Activated naive CD4-positive, alpha-beta T cell treated with anti-CD3 and anti-CD28 coated beads, Interleukin-2, amount 10 ng/mL, durations not matched to agents 7 days and 5 days (primary cell): ENCODE results near the gene PEX6.
"Not testable (repeated sequence)": the region's sequence is repeated elsewhere in the genome, so short reads cannot be mapped to it uniquely, and the experiment has no call there.

Source experiments
- CTCF ChIA-PET: fragments of 350-600 bp; sonication (Branson Sonifier 250); formaldehyde crosslinking; loops from one replicate; lab custom pipeline; 2021; ENCODE audit warnings: antibody characterized with exemption; lab: Charles Lee
- DNase-seq: peaks from one replicate; pipeline ENCODE4 v3.0.0-alpha.2; 2020
- H3K27ac Mint-ChIP-seq: one replicate; pipeline ENCODE4 v1.8.0; 2021; ENCODE audit warnings: mild to moderate bottlenecking, moderate library complexity, mixed read lengths
- H3K27me3 Mint-ChIP-seq: one replicate; pipeline ENCODE4 v1.8.0; 2021; ENCODE audit warnings: mild to moderate bottlenecking, mixed read lengths
- H3K36me3 Mint-ChIP-seq: one replicate; pipeline ENCODE4 v1.8.0; 2021; ENCODE audit warnings: mixed read lengths
- H3K4me1 Mint-ChIP-seq: one replicate; pipeline ENCODE4 v1.8.0; 2021; ENCODE audit warnings: mixed read lengths
- H3K4me3 Mint-ChIP-seq: one replicate; pipeline ENCODE4 v1.8.0; 2021; ENCODE audit warnings: mild to moderate bottlenecking, moderate library complexity, mixed read lengths
- H3K9me3 Mint-ChIP-seq: one replicate; pipeline ENCODE4 v1.8.0; 2021; ENCODE audit warnings: mixed read lengths

PEX6 gene

DNA sequence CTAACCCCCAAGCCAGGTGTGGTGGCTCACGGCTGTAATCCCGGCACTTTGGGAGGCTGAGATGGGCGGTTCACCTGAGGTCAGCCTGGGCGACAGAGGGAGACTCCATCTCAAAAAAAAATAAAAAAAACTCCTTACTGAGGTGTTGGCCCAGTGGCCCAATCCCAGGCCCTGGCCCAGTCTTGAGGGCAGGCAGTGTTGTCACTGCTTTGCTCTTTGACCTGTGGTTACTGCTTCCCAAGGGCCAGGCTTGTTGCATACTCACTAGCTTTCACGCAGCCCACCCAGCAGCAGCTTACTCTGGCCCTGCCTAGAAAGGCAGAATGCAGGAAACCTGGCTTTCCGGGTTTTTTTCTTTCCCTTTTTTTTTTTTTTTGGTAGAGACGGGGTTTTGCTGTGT is 36.5 kb downstream of the PEX6 start:
- H3K27ac Mint-ChIP-seq: no peak overlapping the region
- no peaks in the 10 kb centered on the region for H3K4me1 Mint-ChIP-seq
- H3K9me3 Mint-ChIP-seq: no peaks in the 10 kb centered on the region
- CTCF ChIA-PET: no interaction called here
- H3K4me3 Mint-ChIP-seq: no peak overlapping the region
- no peaks in the 10 kb centered on the region for H3K27me3 Mint-ChIP-seq
- peaks cover 27% of the 10 kb centered on the region for H3K36me3 Mint-ChIP-seq
- DNase-seq: no peak

DNA sequence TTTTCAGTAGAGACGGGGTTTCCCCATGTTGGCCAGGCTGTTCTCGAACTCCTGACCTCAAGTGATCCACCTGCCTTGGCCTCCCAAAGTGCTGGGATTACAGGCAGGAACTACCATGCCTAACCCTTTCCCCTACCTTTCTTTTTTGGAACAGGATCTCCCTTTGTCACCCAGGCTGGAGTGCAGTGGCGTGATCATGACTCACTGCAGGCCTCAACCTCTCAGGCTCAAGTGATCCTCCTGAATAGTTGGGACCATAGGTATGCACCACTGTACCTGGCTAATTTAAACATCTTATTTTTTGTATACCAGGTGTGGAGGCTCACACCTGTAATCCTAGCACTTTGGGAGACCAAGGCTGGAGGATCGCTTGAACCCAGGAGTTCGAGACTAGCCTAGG is 37.6 kb downstream of the PEX6 start:
- H3K27me3 Mint-ChIP-seq, H3K9me3 Mint-ChIP-seq, CTCF ChIA-PET, DNase-seq, H3K27ac Mint-ChIP-seq, H3K4me3 Mint-ChIP-seq, H3K4me1 Mint-ChIP-seq: not testable (repeated sequence)
- H3K36me3 Mint-ChIP-seq: peaks cover 35% of the 10 kb centered on the region

DNA sequence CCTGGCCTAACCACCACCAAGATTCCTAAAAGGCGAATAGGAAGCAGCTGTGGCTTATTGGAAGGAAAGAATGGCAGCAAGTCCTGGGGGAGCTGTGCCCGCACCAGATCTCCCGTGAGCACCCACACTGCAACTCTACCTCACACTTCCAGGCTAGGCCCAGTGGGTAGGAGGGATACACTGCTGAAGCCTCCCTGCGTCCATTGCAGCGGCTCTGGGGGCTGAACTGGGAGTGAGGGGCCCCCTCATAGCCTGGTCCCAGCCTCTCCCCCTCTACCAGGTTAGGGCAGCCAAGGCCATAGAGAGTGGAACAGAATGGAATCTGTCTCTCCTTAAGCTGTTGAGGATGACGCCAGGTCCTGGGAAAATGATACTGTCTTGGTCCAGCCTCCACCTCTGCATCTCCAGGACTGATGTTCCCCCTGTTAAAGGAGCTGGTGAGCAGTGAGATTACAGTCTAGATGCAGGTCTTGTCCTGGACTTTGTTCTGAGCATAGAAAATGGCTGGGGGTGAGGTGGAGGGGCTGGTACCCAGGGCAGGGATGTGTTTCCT is 38.4 kb downstream of the PEX6 start:
- H3K36me3 Mint-ChIP-seq: peaks cover 43% of the 10 kb centered on the region
- no peak overlapping the region for H3K4me3 Mint-ChIP-seq
- no peaks in the 10 kb centered on the region for H3K4me1 Mint-ChIP-seq
- no peaks in the 10 kb centered on the region for H3K27me3 Mint-ChIP-seq
- CTCF ChIA-PET: no interaction called here
- no peak for DNase-seq
- H3K9me3 Mint-ChIP-seq: no peaks in the 10 kb centered on the region
- peak overlapping the region; percentile 69 for H3K27ac Mint-ChIP-seq

DNA sequence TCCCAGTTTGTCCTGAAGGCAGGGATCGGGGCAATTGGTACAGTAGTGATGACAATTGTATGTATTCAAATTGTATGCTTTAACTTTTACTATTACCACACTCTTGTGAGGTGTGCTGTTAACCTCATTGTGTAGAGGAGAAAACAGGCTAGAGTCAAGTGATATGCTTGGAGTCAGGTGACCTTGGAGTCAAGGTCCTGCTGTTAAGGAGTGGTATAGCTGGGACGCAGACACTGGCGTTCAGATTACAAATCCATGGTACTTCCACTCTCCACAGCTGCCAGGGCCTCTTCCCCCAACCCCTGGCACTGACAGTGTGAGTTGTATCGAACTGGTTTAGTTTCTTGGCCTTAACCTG is 39.2 kb downstream of the PEX6 start:
- CTCF ChIA-PET: interaction anchor here (1.0 kb wide), 1 partner anchor 204 kb away, joined by 3 read pairs; no protein-coding TSS in a partner anchor
- H3K4me3 Mint-ChIP-seq: no peak overlapping the region
- H3K27me3 Mint-ChIP-seq: no peaks in the 10 kb centered on the region
- H3K27ac Mint-ChIP-seq: no peak overlapping the region
- no peak for DNase-seq
- no peaks in the 10 kb centered on the region for H3K4me1 Mint-ChIP-seq
- no peaks in the 10 kb centered on the region for H3K9me3 Mint-ChIP-seq
- H3K36me3 Mint-ChIP-seq: peaks cover 45% of the 10 kb centered on the region

DNA sequence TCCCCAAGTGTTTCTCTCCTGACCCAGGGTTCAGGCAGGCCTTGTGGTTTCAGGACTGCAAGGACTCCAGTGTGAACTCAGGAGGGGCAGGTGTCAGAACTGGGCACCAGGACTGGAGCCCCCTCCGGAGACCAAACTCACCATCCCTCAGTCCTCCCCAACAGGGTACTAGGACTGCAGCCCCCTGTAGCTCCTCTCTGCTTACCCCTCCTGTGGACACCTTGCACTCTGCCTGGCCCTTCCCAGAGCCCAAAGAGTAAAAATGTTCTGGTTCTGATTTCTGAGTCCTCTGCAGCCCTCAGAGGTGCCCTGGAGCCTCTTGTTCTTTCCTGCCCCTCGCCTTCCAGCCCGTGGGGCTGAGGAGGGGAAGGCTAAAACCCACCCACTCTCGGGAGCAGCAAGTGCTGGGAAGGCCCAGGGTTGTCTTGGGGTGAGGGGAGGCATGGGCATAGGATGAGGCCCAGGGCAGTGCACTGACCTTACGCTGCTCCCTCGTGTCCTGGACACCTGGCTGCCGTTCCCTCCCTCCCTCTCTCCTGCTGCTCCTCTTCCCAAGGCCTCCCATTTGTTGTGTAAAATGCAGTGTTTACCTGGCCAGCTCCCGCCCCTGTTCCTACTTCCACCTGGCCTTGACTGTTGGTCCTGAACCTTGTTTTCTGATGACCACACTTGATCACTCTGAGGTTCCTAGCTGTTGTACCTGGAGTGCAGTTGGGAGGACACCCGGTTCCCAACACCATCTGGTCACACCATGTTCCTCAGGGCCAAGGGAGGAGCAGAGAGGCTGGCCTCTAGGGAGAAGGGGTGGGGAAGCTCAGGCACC is 39.8 kb downstream of the PEX6 start:
- no peak overlapping the region for H3K4me3 Mint-ChIP-seq
- no peak for DNase-seq
- H3K27ac Mint-ChIP-seq: no peak overlapping the region
- no peaks in the 10 kb centered on the region for H3K9me3 Mint-ChIP-seq
- H3K27me3 Mint-ChIP-seq: no peaks in the 10 kb centered on the region
- no peaks in the 10 kb centered on the region for H3K4me1 Mint-ChIP-seq
- H3K36me3 Mint-ChIP-seq: peaks cover 44% of the 10 kb centered on the region
- CTCF ChIA-PET: interaction anchor here (1.0 kb wide), 1 partner anchor 205 kb away, joined by 3 read pairs; no protein-coding TSS in a partner anchor

DNA sequence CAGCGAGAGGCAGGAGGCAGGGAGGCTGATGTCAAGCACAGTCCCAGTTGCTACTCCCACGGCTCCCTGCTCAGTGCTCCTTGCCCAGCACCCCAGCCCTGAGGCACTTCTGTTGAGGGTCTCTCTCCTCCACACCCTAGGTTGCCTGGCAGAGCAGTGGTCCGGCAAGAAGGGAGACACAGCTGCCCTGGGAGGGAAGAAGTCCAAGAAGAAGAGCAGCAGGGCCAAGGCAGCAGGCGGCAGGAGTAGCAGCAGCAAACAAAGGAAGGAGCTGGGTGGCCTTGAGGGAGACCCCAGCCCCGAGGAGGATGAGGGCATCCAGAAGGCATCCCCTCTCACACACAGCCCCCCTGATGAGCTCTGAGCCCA is 40.6 kb downstream of the PEX6 start:
- Mint-ChIP-seq H3K27me3 (no peaks in the 10 kb centered on the region), H3K9me3 (no peaks in the 10 kb centered on the region), H3K27ac (no peak overlapping the region), H3K4me3 (no peak overlapping the region), H3K36me3 (peaks cover 44% of the 10 kb centered on the region), H3K4me1 (peaks cover under 1% of the 10 kb centered on the region)
- DNase-seq: no peak
- CTCF ChIA-PET: no interaction called here

DNA sequence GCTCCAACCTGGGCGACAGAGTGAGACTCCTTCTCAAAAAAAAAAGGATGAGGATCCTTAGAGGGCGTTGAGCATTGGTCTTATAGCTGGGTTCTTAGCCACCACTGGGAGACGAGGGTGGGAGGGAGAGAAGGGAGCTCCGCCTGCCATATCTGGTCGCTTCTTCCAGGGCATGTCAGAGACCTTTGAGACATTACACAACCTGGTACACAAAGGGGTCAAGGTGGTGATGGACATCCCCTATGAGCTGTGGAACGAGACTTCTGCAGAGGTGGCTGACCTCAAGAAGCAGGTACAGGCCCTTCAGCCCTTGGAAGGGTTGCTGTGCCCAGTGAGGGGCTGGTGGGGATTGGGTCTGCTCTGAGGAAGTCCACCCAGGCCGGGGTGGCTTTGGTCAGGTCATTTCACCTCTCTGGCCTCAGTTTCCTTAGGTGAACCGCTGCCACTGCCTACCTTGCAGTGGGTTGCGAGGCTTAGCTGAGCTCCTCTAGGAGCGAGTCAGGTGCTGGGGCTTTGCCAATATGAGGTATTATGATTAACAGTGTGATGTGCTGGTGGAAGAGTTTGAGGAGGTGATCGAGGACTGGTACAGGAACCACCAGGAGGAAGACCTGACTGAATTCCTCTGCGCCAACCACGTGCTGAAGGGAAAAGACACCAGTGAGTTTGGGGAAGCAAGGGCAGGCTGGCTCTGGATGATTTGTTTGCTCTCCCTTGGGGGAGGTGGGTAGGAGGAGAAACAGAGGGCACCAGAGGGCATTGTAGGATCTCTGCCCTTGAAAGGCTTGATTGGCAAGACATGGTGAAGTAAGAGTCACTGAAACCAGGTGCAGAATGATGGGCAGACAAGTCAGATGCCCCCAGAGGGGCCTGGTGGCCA is 41.2 kb downstream of the PEX6 start:
- H3K9me3 Mint-ChIP-seq: no peaks in the 10 kb centered on the region
- H3K27me3 Mint-ChIP-seq: no peaks in the 10 kb centered on the region
- no peak overlapping the region for H3K27ac Mint-ChIP-seq
- peaks cover 7% of the 10 kb centered on the region for H3K4me1 Mint-ChIP-seq
- CTCF ChIA-PET: no interaction called here
- no peak for DNase-seq
- no peak overlapping the region for H3K4me3 Mint-ChIP-seq
- peaks cover 48% of the 10 kb centered on the region for H3K36me3 Mint-ChIP-seq

DNA sequence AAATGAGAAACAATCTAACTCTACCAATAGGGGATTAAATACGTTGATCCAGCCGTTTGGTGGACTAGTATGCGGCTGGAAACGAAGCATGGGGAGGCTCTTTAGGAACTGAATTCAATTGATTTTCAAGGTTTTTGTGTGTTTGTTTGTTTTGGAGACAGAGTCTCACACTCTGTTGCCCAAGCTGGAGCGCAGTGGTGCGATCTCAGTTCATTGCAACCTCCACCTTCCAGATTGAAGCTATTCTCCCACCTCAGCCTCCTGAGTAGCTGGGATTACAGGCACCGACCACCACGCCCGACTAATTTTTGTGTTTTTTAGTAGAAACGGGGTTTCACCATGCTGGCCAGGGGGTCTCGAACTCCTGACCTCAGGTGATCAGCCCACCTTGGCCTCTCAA is 42.6 kb downstream of the PEX6 start:
- no peak for DNase-seq
- no peak overlapping the region for H3K27ac Mint-ChIP-seq
- no peaks in the 10 kb centered on the region for H3K9me3 Mint-ChIP-seq
- no peaks in the 10 kb centered on the region for H3K27me3 Mint-ChIP-seq
- peaks cover 56% of the 10 kb centered on the region for H3K36me3 Mint-ChIP-seq
- H3K4me3 Mint-ChIP-seq: no peak overlapping the region
- CTCF ChIA-PET: interaction anchor here (0.6 kb wide), 1 partner anchor 193 kb away, joined by 4 read pairs; no protein-coding TSS in a partner anchor
- H3K4me1 Mint-ChIP-seq: peaks cover 19% of the 10 kb centered on the region

DNA sequence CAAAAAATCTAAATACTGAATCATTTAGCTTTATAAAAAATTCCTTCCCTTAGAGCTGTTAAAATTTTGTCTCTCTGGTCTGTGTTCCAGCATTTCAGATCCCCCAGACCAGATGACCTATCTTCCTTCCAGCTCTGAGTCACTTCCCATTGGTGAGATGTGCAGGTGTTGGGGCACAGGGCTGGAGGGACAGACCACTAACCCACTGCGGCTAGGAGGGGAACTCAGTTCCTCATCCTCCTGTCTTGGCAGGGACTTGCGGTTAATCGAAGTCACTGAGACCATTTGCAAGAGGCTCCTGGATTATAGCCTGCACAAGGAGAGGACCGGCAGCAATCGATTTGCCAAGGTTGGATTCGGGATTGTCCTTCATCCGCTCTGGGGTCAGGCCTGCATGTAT is 43.7 kb downstream of the PEX6 start:
- Mint-ChIP-seq H3K4me1 (peaks cover 30% of the 10 kb centered on the region), H3K27me3 (no peaks in the 10 kb centered on the region), H3K27ac (no peak overlapping the region), H3K36me3 (peaks cover 60% of the 10 kb centered on the region), H3K9me3 (no peaks in the 10 kb centered on the region), H3K4me3 (no peak overlapping the region)
- no peak for DNase-seq
- CTCF ChIA-PET: interaction anchor here (0.7 kb wide), 1 partner anchor 209 kb away, joined by 3 read pairs; no protein-coding TSS in a partner anchor

DNA sequence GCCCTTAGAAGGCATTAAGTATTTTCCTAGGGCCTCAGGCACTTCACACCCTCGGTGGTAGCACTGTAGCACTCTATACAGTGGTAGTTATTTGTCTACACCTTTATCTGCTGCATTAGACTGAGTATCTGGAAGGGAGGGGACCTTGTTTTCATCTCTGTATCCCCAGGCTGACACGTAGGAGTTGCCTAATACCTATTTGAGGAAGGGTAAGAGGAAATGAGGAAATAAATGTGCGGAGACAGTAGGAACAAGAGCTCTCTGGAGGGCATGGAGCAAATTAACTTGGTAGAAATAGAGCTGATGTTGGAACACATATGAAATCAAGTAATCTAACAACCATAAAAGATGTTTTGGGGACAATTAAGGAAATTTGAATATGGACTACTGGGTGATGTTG is 45.8 kb downstream of the PEX6 start:
- Mint-ChIP-seq H3K9me3 (no peaks in the 10 kb centered on the region), H3K4me1 (peaks cover 38% of the 10 kb centered on the region), H3K27me3 (no peaks in the 10 kb centered on the region), H3K4me3 (no peak overlapping the region), H3K27ac (no peak overlapping the region), H3K36me3 (peaks cover 64% of the 10 kb centered on the region)
- DNase-seq: no peak
- CTCF ChIA-PET: no interaction called here

DNA sequence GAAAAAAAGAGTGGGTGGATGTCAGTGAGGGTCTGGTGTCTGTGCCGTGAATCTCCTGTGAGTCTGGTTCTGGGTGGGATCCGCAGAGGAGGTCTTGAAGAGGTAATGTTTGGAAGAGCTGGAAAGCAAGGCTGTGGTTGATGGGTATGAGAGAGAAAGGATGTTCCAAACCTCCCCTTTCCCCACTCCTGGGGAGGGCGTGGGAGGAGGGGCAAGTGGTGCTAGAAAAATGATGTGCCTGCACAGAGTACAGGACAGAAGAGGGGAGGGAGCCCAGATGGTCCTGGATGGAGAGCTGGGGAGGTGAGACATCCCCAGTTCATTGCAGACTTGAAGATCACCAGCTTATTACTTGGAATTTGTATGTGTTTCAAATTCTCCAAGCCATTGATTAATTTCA is 46.6 kb downstream of the PEX6 start:
- Mint-ChIP-seq H3K27me3 (no peaks in the 10 kb centered on the region), H3K4me3 (peak overlapping the region; percentile 55), H3K27ac (no peak overlapping the region), H3K9me3 (no peaks in the 10 kb centered on the region), H3K36me3 (peaks cover 57% of the 10 kb centered on the region), H3K4me1 (peaks cover 41% of the 10 kb centered on the region)
- DNase-seq: no peak
- CTCF ChIA-PET: interaction anchor here (0.7 kb wide), 1 partner anchor 589 kb away, joined by 3 read pairs; no protein-coding TSS in a partner anchor

DNA sequence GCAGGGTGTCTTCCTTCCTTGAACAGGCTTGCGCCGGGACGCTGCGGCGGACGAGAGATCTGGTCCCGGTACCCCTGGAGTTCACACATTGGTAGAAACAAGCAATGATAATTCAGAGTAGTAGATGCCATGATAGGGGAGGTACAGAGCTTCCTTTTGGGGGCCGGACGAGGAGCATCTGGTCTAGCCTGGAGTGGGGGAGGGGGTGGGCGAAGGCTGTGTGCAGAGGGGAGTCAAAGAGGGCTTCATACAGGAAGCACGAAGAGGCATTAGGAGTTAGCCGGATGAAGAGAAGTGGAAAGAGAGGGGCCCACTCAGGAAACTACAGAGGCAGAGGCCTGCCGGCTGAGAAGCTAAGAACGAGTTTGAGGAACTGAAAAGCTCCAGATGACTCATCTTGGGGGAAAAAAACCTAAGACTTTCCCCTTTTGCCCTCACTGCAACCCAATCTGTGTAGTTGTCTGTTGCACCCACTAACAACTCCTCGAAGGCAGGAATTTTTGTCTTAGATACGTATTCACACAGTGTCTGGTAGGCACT is 49.1 kb downstream of the PEX6 start:
- H3K4me1 Mint-ChIP-seq: peaks cover 41% of the 10 kb centered on the region
- peak overlapping the region; percentile 100 for H3K27ac Mint-ChIP-seq
- CTCF ChIA-PET: interaction anchor here (0.8 to 2.0 kb wide), 5 partner anchors 23 to 213 kb away, joined by 3 to 12 read pairs (median 4); partner anchors contain the start of gene PPP2R5D

DNA sequence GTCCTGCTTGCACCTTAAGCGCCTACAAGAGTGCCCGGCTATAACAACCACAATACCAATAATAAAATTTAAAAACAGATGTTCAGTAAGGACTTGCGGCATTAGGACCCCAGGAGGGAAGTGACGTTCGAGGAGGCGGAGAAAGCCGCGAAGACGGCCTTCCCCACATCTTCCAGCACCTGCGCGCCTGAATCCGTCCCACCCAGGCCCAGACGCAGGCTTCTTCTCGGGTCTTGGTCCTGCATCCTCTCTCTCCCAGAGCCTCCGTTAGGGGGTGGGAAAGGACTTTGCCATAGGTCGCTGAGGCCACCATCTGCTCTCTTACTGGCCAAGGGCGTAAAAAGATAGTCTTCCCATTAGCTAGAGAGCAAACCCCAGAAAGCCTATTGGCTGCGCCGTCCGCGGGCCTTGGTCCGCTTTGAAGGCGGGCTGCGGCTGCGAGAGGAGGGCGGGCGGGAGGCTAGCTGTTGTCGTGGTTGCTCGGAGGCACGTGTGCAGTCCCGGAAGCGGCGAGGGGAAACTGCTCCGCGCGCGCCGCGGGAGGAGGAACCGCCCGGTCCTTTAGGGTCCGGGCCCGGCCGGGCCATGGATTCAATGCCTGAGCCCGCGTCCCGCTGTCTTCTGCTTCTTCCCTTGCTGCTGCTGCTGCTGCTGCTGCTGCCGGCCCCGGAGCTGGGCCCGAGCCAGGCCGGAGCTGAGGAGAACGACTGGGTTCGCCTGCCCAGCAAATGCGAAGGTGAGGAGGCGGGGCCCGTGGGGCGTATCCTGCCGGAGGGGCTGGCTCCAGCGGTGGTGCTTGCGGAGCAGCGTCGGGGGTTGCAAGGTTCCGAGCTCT is 49.8 kb downstream of the PEX6 start, which contains the start of gene CNPY3:
Gene CNPY3 (plus strand): TSS at position 495 of the 835 bp plus-strand sequence. CDS start 91 bp downstream, at position 586.
- CTCF ChIA-PET: interaction anchor here (0.8 to 2.0 kb wide), 6 partner anchors 23 to 214 kb away, joined by 3 to 12 read pairs (median 4); no protein-coding TSS in a partner anchor
- peak; percentile 98 for DNase-seq
- Mint-ChIP-seq H3K36me3 (peaks cover 35% of the 10 kb centered on the region), H3K4me3 (peak within 1 kb of the TSS; percentile 98), H3K4me1 (peaks cover 41% of the 10 kb centered on the region), H3K27ac (peak within 1 kb of the TSS; percentile 100), H3K27me3 (no peaks in the 10 kb centered on the region), H3K9me3 (no peaks in the 10 kb centered on the region)

More for the DNA sequence above, 49.1 kb downstream of the PEX6 start:
- Mint-ChIP-seq H3K9me3 (no peaks in the 10 kb centered on the region), H3K27me3 (no peaks in the 10 kb centered on the region), H3K4me3 (peak overlapping the region; percentile 98), H3K36me3 (peaks cover 37% of the 10 kb centered on the region)
- DNase-seq: no peak
